Measurements from ENCODE around the gene RNLS.

DNA sequence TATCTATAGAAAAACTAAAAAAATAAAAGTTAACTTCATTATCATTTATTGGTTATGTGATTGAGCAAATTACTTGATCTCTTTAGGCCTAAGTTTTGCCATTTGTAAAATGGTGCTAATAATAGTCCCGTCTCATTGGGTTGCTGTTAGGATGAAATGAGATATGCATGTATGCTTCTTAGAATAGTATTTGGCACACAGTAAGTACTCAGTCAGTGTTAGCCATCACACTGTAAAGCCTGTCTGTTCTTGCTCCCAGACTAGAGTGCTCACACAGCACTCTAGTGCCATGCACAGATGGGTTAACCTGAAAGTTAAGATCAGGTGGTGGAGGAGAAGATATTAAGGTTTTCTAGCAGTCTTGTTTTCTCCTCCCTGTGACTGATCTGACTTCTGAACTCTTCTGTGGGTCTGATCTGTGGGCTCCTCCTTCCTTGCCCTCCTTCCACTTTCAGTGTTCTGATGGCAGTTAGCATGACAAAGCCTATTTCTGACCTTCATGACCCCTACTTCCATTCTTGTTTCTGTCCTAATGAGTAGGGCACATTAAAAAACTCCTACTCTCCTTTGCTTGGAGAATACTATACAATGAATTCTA lies 167.5 kb downstream of the RNLS start:
- TF ChIP-seq, protein P1, sequence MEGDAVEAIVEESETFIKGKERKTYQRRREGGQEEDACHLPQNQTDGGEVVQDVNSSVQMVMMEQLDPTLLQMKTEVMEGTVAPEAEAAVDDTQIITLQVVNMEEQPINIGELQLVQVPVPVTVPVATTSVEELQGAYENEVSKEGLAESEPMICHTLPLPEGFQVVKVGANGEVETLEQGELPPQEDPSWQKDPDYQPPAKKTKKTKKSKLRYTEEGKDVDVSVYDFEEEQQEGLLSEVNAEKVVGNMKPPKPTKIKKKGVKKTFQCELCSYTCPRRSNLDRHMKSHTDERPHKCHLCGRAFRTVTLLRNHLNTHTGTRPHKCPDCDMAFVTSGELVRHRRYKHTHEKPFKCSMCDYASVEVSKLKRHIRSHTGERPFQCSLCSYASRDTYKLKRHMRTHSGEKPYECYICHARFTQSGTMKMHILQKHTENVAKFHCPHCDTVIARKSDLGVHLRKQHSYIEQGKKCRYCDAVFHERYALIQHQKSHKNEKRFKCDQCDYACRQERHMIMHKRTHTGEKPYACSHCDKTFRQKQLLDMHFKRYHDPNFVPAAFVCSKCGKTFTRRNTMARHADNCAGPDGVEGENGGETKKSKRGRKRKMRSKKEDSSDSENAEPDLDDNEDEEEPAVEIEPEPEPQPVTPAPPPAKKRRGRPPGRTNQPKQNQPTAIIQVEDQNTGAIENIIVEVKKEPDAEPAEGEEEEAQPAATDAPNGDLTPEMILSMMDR (IDR thresholded peaks at IDR 0.05): no peak
- TF ChIP-seq, protein P2, sequence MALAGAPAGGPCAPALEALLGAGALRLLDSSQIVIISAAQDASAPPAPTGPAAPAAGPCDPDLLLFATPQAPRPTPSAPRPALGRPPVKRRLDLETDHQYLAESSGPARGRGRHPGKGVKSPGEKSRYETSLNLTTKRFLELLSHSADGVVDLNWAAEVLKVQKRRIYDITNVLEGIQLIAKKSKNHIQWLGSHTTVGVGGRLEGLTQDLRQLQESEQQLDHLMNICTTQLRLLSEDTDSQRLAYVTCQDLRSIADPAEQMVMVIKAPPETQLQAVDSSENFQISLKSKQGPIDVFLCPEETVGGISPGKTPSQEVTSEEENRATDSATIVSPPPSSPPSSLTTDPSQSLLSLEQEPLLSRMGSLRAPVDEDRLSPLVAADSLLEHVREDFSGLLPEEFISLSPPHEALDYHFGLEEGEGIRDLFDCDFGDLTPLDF (CRISPR knock-in tag; IDR thresholded peaks at IDR 0.05): no peak
- TF ChIP-seq, protein P3, sequence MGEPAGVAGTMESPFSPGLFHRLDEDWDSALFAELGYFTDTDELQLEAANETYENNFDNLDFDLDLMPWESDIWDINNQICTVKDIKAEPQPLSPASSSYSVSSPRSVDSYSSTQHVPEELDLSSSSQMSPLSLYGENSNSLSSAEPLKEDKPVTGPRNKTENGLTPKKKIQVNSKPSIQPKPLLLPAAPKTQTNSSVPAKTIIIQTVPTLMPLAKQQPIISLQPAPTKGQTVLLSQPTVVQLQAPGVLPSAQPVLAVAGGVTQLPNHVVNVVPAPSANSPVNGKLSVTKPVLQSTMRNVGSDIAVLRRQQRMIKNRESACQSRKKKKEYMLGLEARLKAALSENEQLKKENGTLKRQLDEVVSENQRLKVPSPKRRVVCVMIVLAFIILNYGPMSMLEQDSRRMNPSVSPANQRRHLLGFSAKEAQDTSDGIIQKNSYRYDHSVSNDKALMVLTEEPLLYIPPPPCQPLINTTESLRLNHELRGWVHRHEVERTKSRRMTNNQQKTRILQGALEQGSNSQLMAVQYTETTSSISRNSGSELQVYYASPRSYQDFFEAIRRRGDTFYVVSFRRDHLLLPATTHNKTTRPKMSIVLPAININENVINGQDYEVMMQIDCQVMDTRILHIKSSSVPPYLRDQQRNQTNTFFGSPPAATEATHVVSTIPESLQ (CRISPR knock-in tag; IDR thresholded peaks at IDR 0.05): no peak
- TF ChIP-seq IRF2 (CRISPR knock-in tag; IDR thresholded peaks at IDR 0.05; ENCODE audit: borderline replicate concordance, low read depth): no peak
- no peak for TF ChIP-seq ZNF232 (CRISPR knock-in tag; IDR thresholded peaks at IDR 0.05)

All from WTC11 (cell line).